Natural killer cell (primary cell): ENCODE data around the gene ZNHIT1. TPM values are rescaled to one million over a fixed set of nuclear protein-coding genes. Genes with fewer than 3 reads are reported as not detected.

Source experiments
- ATAC-seq, 3 donors: fragments of 150-1000 bp in 2 of 3; fragments of 200-7000 bp in 1 of 3; cut with Tn5 transposase; 1 replicate in 1 of 3; 2 replicates in 2 of 3; pipeline ENCODE4 v1.10.0; 2021; ENCODE audit warnings: mild to moderate bottlenecking in 2 of 3, moderate library complexity in 2 of 3
- DNase-seq, 2 donors: peaks; one replicate each; pipeline versions ENCODE4 v3.0.0 to v3.0.0-alpha.2; 2013 to 2021; ENCODE audit warnings: mixed read lengths in 1 of 2
- H3K27ac ChIP-seq: one replicate; pipeline ENCODE4 v1.5.1; 2013; ENCODE audit warnings: mild to moderate bottlenecking, low read length
- H3K27me3 ChIP-seq: one replicate; pipeline ENCODE4 v1.6.1; 2013; ENCODE audit warnings: low read length; ENCODE audit not compliant: control insufficient read depth, insufficient read depth
- H3K36me3 ChIP-seq: one replicate; pipeline ENCODE4 v1.6.1; 2013; ENCODE audit warnings: low read length; ENCODE audit not compliant: control insufficient read depth, insufficient read depth
- H3K4me1 ChIP-seq: one replicate; pipeline ENCODE4 v1.6.1; 2013; ENCODE audit warnings: low read length; ENCODE audit not compliant: control insufficient read depth, insufficient read depth
- H3K4me3 ChIP-seq: one replicate; pipeline ENCODE4 v1.5.1; 2013; ENCODE audit warnings: low read length
- H3K9me3 ChIP-seq: one replicate; pipeline ENCODE4 v1.6.1; 2013; ENCODE audit warnings: low read length; ENCODE audit not compliant: control insufficient read depth, insufficient read depth
- H3K27ac Mint-ChIP-seq, 2 donors: one replicate each; pipeline ENCODE4 v1.8.0; 2022; ENCODE audit warnings: mild to moderate bottlenecking in 2 of 2, mixed read lengths in 2 of 2, moderate library complexity in 1 of 2
- H3K27me3 Mint-ChIP-seq, 2 donors: one replicate each; pipeline ENCODE4 v1.8.0; 2022; ENCODE audit warnings: low read depth in 2 of 2, mixed read lengths in 2 of 2
- H3K36me3 Mint-ChIP-seq: one replicate; pipeline ENCODE4 v1.8.0; 2022; ENCODE audit warnings: mixed read lengths
- H3K4me1 Mint-ChIP-seq, 2 donors: one replicate each; pipeline ENCODE4 v1.8.0; 2022; ENCODE audit warnings: mixed read lengths in 2 of 2
- H3K4me3 Mint-ChIP-seq: one replicate; pipeline ENCODE4 v1.8.0; 2022; ENCODE audit warnings: mild to moderate bottlenecking, moderate library complexity, mixed read lengths
- H3K9me3 Mint-ChIP-seq, 2 donors: one replicate each; pipeline ENCODE4 v1.8.0; 2022; ENCODE audit warnings: mixed read lengths in 2 of 2
- WGBS: methylation state at CpG from one replicate; pipeline ENCODE4 v1.1.7; 2013; ENCODE audit warnings: missing lambda C conversion rate; ENCODE audit not compliant: insufficient coverage; 5-methylcytosine and 5-hydroxymethylcytosine counted together
- intact Hi-C: fragments of 100-400 bp; cut with micrococcal nuclease; formaldehyde crosslinking; loops from one replicate; pipeline ENCODE4 v1.14.2; 2022
- total RNA-seq, 4 donors: library from RNA; stranded (reverse); fragments of 120-200 nt in 1 of 4; gene quantifications; one replicate each; pipeline versions ENCODE4 v1.2.3 to v1.2.4, GENCODE V29; 2013 to 2022
- TF ChIP-seq, protein P1 (sequence below): fragments of 200-600 bp; IDR thresholded peaks from one replicate; pipeline ENCODE4 v1.8.0; 2022; ENCODE audit warnings: antibody characterized with exemption

The ZNHIT1 gene
- total RNA-seq, 3 donors from 2014 or later (not counting 1 experiment from before 2014, with no cell fraction given), result 53.7 to 63.5 (median 60.9) TPM

DNA sequence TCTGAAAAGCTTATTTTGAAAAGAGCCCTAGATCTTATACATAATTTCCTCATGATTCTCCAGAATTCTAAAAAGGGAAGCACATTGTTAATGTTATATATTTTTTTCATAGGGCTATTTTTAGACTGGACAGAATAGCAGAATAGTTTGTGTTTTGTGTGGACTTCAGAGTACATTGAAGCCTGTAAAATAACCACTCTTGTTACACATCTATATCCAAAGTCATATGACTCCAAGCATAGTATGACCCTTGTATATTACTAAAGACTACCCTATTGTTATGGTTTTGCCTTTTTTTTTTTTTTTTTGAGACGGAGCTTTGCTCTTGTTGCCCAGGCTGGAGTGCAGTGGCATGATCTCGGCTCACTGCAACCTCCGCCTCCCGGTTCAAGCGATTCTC is 53.1 kb downstream of the ZNHIT1 start:
- Histone ChIP-seq H3K4me1 (no peaks in the 10 kb centered on the region), H3K9me3 (no peaks in the 10 kb centered on the region), H3K4me3 (no peak overlapping the region), H3K36me3 (no peaks in the 10 kb centered on the region), H3K27ac (no peak overlapping the region), H3K27me3 (no peaks in the 10 kb centered on the region)
- Mint-ChIP-seq H3K4me1 (no peaks in the 10 kb centered on the region), H3K27ac (no peak overlapping the region), H3K4me3 (no peak overlapping the region), H3K27me3 (peaks cover 5 to 11% of the 10 kb centered on the region in 2 donors), H3K9me3 (no peaks in the 10 kb centered on the region), H3K36me3 (no peaks in the 10 kb centered on the region)
- DNase-seq (no peak), ATAC-seq (no peak)
- TF ChIP-seq, protein P1, sequence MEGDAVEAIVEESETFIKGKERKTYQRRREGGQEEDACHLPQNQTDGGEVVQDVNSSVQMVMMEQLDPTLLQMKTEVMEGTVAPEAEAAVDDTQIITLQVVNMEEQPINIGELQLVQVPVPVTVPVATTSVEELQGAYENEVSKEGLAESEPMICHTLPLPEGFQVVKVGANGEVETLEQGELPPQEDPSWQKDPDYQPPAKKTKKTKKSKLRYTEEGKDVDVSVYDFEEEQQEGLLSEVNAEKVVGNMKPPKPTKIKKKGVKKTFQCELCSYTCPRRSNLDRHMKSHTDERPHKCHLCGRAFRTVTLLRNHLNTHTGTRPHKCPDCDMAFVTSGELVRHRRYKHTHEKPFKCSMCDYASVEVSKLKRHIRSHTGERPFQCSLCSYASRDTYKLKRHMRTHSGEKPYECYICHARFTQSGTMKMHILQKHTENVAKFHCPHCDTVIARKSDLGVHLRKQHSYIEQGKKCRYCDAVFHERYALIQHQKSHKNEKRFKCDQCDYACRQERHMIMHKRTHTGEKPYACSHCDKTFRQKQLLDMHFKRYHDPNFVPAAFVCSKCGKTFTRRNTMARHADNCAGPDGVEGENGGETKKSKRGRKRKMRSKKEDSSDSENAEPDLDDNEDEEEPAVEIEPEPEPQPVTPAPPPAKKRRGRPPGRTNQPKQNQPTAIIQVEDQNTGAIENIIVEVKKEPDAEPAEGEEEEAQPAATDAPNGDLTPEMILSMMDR, result no peak
- WGBS, result 73% methylated on average over 5 of the region's 5 CpGs
- intact Hi-C loops, result no loop called here

DNA sequence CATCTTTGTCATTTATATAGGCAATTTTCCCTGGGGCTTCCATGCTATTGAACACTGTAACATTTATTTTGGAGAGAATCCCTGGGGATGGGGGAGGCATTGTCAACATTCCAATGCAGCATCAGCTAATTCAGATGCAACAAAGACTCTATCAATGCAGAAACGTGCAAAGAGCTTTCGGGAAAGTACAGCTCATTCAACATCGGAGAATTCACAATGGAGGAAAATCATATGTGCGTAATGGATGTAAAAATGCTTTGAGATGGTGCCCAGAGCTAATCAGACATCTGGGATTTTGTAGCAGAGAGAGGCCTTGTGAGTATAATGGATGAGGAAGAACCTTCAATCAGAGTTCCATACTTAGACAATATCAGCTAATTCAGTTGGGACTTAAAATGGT is 55.2 kb downstream of the ZNHIT1 start:
- no peak overlapping the region for H3K4me3 Mint-ChIP-seq
- Histone ChIP-seq H3K27ac (no peak overlapping the region), H3K36me3 (no peaks in the 10 kb centered on the region), H3K4me1 (no peaks in the 10 kb centered on the region), H3K9me3 (no peaks in the 10 kb centered on the region), H3K27me3 (no peaks in the 10 kb centered on the region), H3K4me3 (no peak overlapping the region)
- H3K27ac Mint-ChIP-seq, result no peak overlapping the region
- H3K4me1 Mint-ChIP-seq, result no peaks in the 10 kb centered on the region
- ATAC-seq (no peak), DNase-seq (no peak)
- WGBS, result 92% methylated on average over 4 of the region's 4 CpGs
- no peaks in the 10 kb centered on the region for H3K36me3 Mint-ChIP-seq
- intact Hi-C loops, result no loop called here
- TF ChIP-seq, protein P1, result no peak
- H3K9me3 Mint-ChIP-seq, result no peaks in the 10 kb centered on the region
- H3K27me3 Mint-ChIP-seq, result peaks cover 6 to 9% of the 10 kb centered on the region in 2 donors

Other genes with a start within 250 kb of the ZNHIT1 start
- gene MUC12, start 248.6 kb upstream of the ZNHIT1 start, total RNA-seq, result 1 to 10 TPM in 2 of 3 donors, not detected in 1; 1.2 to 4.6 TPM
- gene MUC17, start 198.1 kb upstream of the ZNHIT1 start, total RNA-seq, result not detected
- gene TRIM56, start 132.7 kb upstream of the ZNHIT1 start, total RNA-seq, result 10 to 100 TPM; 53.6 to 75.8 (median 63.9) TPM
- gene SERPINE1, start 91.1 kb upstream of the ZNHIT1 start, total RNA-seq, result 1 to 10 TPM in 2 of 3 donors, under 1 TPM in 1; 0.48 to 5.5 (median 1.1) TPM
- 1 to 10 TPM; 4.3 to 7.0 (median 5.0) TPM for gene AP1S1, start 63.7 kb upstream of the ZNHIT1 start, total RNA-seq
- not detected for gene VGF, start 52.6 kb upstream of the ZNHIT1 start, total RNA-seq
- not detected for gene NAT16, start 37.9 kb upstream of the ZNHIT1 start, total RNA-seq
- gene MOGAT3, start 17.1 kb upstream of the ZNHIT1 start, total RNA-seq, result not detected
- gene PLOD3, start 584 bp upstream of the ZNHIT1 start, total RNA-seq, result 10 to 100 TPM; 41.7 to 54.5 (median 45.0) TPM
- gene CLDN15, start 19.6 kb downstream of the ZNHIT1 start, total RNA-seq, result 10 to 100 TPM; 13.7 to 22.0 (median 19.3) TPM
- 100 to 1,000 TPM in 2 of 3 donors, 10 to 100 TPM in 1; 99.9 to 119 (median 105) TPM for gene FIS1, start 26.9 kb downstream of the ZNHIT1 start, total RNA-seq
- gene IFT22, start 103.6 kb downstream of the ZNHIT1 start, total RNA-seq, result 1 to 10 TPM; 2.9 to 3.8 (median 3.7) TPM
- gene COL26A1, start 144.7 kb downstream of the ZNHIT1 start, total RNA-seq, result under 1 TPM in 1 of 3 donors, not detected in 2; 0.16 TPM